NCI-H128 (cell line): ENCODE data around the gene ASCC1.
A peak's percentile ranks its signal among the peaks of the same experiment; 100 is the strongest.
"Not testable (repeated sequence)": the region's sequence is repeated elsewhere in the genome, so short reads cannot be mapped to it uniquely, and the experiment has no call there.

Experiments
- DNase-seq: peaks from one replicate; lab custom pipeline; 2025; ENCODE audit not compliant: unreplicated experiment; lab: John Stamatoyannopoulos, UW

The ASCC1 gene

DNA sequence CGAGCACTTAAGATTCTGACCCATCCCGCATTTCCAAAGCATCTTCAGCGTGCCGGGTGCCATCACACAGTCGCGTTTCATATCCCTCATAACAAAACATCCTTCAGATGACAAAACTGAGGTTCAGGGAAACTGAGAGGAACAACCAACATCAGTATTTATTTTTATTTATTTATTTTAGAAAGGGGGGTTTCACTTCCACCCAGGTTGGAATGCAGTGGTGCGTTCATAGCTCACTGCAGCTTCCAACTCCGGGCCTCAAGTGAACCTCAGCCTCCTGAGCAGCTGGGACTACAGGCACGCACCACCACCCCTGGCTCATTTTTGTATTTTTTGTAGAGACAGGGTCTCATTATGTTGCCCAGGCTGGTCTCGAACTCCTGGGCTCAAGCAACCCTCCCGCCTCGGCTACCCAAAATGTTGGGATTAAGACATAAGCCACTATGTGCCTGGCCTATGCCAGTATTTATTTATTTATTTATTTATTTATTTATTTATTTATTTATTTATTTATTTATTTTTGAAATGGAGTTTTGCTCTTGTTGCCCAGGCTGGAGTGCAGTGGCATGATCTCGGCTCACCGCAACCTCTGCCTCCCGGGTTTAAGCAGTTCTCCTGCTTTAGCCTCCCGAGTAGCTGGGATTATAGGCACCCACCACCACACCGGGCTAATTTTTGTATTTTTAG lies 33.2 kb upstream of the ASCC1 start:
- not testable (repeated sequence) for DNase-seq

DNA sequence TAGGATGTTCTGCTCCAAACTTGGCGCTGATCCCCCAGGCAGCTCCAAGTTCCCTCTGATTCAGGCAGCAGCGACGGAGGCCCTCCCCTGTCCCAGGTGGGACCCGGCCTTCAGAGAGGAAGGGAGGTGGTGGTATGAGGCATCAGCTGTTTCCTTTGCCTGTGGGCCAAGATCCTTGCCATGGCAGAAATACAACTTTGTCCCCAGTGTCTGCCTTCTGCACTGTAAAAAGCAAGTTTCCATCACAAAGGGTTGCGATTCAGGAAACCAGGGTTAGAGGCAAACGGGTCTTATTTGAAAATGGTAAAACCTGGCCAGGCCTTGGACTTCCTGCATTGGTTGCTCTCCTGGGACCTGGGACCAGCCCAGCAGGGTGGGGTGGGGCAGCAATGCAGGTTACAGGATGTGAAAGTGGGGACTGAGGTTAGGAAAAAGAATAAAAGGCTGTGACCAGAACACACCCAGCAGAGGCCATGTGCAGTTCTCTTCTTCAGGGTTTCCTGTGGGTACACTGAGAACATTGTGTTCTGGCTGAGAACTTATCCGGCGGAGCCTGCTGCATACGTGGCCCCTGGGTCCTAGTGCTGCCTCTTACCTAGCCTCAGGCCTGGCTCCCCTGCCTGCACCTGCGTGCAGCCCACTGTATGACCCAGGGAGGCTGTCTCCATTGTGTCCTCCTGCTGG lies 32.5 kb upstream of the ASCC1 start:
- no peak for DNase-seq

DNA sequence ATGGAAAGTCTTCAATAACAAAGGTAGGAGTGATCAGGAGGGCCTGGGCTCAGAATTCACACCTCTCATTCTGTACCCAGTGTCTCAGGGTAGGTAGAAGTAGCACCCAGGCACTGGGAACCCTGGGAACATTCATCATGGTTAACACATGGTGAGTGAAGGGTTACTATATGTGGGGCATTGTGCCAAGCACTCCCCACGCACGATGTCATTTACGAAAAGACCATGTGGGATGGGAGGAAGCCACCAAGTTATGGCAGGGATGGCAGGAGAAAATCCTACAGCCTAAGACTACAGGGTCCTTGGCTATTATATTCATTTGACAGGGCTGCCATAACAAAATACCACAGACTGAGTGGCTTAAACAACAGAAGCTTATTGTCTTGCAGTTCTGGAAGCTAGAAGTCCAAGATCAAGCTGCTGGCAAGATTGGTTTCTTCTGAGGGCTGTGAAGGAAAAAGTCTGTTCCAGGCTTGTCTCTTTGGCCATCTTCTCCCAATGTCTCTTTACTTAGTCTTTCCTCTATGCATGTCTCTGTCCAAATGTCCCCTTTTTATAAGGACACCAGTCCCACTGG lies 30.0 kb upstream of the ASCC1 start:
- DNase-seq, result no peak

DNA sequence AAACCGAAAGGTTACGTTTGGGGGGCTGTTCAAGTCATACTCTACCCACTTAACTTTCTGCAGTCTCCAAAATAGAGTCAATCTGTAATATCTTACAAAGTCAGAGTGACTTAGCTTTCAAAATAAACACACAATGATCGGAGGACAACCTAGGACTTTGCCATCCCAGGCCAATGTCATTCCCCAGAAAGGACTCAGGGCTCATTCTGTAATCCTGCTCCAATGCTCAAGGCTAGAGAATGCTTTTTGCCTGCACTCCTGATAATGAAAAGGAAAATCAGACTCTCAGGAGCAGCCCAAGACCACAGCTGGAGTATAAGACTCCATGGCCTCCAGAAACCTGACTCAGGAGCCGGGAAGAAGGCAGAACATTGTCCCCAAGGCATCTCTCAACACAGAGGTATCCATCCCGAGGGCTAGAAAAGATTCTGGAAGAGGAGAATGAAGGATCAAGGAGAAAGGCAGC lies 28.5 kb upstream of the ASCC1 start:
- no peak for DNase-seq

DNA sequence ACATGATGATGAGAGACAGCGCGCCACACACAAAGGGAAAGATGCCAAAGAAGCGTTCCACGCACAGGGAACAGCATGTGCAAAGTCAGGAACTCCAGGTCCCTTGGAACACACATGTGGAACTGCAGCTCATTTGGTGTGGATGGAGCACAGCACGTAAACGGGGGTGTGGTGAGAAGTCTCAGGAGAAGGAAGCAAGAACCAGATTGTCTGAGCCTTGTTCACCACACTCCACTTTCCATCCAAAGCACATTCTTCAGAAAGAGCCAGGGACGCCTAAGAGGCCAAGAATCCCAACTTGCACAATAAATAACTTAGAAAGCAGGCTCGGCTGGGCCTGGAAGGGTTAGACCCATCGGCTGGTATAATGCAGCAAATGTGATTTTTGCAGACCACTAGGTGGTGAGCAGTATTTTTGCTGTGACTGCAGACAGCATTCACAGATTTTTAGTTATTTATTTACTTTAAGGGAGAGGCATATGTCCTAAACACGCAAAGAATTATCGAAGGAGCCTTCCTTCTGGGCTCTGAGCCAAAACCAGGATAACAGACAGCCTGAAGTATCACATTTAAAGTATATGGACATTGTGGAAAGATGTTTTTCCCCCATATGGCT lies 27.9 kb upstream of the ASCC1 start:
- no peak for DNase-seq

DNA sequence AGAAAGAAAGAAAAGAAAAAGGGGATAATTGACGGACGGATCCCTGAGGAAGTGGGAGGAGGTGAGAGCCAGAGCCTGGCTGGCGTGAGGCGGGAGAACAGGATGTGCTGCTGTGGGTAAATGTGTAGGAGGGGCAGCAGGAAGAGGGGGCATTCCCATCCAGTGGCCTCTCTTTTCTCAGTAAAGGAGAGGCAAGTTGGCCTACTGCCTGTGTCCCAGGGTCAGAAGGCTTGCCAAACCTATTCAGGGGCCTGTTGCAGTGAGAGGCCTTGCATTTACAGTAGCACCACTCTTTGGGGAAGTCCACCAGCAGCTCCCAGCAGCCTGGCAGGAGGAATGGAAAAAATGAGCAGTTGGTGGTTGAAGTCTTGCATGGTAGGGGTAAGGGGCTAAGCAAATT lies 26.6 kb upstream of the ASCC1 start:
- no peak for DNase-seq

DNA sequence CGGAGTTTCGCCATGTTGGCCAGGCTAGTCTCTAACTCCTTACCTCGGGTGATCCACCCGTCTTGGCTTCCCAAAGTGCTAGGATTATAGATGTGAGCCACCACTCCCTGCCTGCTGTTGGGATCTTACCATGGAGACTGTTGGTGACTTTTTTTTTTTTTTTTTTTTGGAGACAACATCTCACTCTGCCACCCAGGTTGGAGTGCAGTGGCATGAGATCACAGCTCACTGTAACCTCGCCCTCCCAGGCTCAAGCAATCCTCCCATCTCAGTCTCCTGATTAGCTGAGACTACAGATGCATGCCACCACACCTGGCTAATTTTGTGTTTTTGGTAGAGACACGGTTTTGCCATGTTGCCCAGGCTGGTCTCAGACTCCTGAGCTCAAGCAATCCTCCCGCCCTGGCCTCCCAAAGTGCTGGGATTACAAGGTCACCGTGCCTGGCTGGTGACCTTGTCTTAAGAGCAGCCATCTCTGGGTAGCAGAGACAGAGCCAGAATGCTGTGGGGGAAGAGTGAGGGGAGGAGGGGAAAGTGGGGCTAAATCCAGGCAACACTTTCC lies 25.7 kb upstream of the ASCC1 start:
- DNase-seq, result no peak

DNA sequence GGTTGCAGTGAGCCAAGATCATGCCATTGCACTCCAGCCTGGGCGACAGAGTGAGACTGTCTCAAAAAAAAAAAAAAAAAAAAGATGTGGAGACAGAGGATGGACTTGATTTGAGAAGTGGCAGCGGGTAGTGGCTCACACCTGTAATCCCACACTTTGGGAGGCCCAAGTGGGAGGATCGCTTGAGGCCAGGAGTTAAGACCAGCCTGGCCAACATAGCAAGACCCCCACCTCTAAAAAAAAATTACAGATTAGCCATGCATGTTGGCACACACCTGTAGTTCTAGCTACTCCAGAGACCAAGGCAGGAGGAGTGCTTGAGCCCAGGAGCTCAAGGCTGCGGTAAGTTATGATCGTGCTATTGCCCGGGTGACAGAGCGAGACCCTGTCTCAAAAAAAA lies 24.3 kb upstream of the ASCC1 start:
- no peak for DNase-seq

DNA sequence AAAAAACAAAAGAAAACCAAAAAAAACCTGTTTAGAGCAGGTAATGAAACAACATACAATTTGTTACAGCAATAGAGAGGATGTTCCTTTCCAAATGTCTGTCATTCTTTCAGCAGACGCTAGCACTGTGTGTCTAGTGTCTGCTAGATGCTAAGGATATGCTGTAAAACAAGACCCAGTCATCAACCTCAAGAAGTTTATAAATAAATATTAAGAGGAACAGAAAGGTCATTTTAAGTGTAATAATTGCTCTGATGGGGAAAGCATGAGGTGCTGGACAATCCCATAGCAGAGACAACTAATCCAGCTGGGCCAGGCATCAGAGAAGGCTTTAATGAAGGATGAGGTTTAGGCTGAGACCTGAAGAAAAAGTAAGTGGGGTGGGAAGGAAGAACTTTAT lies 23.3 kb upstream of the ASCC1 start:
- DNase-seq, result no peak

DNA sequence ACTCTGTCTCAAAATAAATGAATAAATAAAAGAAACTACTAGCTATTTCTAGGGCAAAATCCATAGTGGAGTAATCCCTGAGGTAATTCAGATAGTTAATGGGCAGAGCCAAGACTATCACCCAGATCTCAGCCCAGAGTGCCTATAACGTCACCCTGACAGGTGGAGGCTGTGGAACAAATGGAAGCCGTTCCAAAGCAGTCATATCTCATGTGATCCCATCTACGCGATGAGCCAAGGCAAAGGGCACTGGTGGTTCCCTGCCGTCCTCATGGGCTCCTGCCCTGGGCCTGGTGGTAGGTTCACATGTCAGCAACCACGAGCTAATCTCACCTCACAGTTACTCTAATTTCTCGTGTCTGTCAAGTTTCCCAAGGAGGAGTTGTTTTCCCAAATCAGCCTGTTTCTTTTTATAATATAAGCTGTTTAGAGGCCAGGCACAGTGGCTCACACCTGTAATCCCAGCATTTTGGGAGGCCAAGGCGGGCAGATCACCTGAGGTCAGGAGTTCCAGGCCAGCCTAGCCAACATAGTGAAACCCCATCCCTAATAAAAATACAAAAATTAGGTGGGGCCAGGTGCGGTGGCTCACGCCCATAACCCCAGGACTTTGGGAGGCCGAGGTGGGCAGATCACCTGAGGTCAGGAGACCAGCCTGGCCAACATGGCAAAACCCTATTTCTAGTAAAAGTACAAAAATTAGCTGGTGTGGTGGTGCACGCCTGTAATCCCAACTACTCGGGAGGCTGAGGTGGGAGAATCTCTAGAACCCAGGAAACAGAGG lies 22.5 kb upstream of the ASCC1 start:
- DNase-seq, result no peak

DNA sequence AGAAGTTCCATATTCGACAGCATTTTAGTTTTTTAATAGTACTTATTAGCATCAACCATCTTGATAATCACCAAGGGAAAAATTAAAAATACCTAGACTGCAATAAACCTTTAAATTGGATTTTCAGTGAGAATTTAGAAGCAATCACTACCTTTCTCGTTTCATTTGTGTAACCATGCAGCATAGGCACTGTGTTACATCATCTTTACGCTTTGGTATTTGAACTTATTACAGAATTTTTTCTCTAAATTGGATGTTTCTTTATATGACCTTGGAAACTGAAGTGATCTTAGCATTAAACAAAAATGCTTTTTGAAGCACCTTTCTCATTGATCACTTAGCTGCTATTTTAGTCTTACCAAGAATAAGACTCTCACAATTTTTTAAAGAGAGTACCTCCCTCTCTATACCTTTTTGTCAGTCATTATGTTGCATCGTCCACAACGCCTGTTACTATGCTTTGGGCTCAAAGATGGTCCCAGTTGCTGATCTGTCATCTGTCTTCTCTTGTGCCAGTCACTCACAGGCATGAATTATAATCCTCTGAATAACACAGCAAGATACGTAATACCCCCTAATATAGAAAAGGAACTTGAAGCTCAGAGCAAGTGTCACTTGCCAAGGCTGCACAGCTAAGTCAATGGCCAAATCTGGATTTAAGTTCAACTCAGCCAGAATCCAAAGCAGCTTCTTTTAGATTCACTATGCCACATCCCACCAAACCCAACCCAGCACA lies 19.6 kb upstream of the ASCC1 start:
- no peak for DNase-seq

DNA sequence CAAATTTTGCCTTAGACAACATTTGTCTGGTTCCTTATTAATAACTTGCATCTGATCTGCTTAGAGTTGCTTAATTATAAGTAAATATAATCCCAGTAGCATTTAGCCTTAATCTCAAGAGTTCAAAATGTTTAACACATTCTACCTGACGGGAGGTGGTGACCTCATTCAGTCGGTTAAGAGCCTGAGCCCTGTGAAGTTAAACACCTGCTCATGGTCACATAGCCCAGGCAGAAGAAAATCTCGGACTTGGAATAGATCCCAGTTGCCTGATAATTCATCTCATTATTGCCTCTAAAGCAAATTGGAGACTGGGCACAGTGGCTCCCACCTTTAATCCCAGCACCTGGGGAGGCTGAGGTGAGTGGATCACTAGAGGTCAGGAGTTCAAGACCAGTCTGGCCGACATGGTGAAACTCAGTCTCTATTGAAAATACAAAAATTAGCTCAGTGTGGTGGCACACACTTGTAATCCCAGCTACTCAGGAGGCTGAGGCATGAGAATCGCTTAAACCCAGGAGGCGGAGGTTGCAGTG lies 18.6 kb upstream of the ASCC1 start:
- no peak for DNase-seq

DNA sequence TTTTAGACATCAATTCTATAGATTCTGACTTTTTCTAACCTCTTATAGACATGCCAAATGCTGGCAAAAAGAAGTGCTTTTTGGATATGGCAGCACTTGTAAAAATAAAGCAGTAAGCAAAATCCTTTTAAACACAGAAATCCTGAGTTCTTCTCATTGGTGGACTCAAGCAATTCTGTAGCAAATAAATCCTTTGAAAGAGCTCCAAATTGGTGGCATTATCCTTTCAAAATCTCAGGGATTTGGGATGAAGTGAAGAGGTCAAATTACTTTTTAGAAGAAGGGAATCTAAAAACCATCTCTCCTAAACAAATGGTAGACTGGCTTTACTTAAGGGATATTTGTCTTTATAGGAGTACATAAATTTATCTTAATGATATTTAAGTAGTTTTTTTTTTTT lies 17.5 kb upstream of the ASCC1 start:
- DNase-seq, result no peak

DNA sequence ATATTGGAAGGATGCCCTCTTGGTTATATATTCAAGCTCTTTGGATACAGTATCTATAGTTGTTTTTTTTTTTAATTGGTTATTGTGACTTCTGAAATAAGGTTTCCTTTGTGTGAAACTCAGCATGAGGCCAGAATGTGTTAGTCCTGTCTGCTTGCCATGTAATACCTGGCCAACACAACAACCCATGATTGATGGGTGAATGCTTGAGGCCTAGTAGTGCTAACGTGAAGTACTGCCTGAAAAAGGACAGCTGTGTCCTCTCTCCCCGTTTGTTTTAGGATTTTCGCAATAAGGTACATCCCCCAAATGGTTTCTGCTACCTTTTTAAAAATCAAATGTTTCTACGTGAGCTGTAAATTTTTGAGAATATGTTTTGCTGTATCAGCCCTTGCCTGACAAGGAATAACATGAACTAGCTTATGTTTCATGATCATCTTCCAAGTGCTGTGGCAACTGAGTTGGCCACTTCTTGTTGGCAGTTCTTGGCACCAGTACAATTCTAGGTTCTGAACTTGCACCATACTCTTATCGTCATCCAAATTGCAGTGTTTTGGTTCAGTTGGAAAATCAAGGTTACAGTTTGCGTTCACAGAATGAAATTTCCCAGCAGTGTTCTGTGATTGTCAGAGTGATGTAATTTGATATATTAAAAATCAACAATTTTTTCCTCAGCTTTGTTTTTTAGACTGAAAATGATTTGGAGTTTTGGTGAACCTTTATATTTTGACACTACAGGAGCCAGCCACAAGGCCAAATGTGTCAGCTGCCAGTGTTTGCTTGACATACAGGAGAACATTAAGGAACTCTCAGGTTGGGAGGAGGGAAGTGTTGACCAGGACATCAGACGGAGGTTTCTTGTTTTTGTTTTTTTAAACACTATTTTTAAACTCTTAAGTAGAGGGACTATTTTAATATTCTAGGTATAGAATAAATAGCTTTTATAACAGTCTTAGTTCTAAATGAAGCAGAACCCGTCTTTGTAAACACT lies 13.5 kb upstream of the ASCC1 start:
- DNase-seq, result peak; percentile 41

DNA sequence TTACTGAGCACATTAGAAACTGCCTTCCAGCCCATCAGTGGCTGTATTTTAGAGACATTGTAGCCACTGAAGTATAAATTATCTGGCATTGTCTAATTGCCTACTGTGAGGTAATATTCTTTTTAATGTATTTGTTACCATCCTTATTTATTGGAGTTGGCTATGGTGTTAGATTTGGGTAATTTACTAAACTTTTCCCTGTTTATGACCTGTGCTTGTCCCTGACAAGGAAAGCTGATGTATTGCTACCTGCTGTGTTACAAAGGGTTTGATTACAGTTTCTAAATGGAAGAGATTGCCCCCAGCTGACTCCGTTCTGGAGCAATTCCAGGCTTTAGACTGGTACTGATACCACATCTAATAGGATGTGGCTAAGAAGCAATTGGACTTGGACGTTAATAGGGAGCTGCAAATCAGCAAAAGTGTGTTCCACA lies 12.3 kb upstream of the ASCC1 start:
- peak; percentile 53 for DNase-seq

DNA sequence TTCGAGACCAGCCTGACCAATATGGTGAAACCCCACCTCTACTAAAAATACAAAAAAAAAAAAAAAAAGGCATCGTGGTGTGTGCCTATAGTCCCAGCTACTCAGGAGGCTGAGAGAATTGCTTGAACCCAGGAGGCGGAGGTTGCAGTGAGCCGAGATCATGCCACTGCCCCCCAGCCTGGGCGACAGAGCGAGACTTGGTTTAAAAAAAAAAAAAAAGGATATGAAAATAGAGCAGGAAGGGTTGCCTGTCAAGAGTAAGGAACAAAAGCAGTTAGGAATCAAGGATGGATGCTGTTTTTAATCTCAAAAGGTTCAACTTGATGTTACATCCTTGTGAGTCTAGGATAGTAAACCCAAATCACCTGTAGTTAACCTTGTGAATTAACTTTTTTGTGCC lies 11.8 kb upstream of the ASCC1 start:
- no peak for DNase-seq

DNA sequence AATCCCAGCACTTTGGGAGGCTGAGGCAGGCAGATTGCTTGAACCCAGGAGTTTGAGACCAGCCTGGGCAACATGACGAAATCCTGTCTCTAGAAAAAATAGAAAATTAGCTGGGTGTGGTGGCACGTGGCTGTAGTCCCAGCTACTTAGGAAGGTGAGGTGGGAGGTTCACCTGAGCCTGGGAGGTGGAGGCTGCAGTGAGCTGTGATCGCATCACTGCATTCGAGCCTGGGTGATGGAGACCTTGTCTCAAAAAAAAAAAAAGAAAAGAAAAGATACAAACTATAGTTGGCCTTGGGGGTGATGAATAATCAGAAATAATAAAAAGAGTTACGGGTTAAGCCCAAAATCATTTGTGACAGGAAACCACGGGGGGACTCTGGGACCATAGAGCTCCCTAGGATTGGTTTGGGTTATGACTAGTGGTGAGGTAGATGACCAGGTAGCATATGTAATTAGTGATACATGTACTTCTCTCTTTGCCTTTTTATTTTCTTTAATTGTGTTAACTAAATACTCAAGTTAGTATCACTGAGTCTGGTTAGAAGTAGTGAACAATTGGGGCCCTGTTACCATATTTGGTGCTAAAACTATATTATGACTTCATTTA lies 10.4 kb upstream of the ASCC1 start:
- no peak for DNase-seq

DNA sequence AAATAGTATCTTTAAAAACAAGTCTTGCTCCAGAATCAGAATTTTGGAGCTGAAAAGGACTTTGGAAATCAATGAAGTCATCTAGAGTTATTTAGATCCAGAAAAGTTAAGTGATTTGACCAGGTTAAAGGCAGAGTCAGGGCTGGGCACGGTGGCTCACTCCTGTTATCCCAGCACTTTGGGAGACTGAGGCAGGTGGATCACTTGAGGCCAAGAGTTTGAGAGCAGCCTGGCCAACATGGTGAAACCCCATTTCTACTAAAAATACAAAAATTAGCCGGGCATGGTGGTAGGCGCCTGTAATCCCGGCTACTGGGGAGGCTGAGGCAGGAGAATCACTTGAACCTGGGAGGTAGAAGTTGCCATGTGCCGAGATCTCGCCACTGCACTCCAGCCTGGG lies 8.1 kb upstream of the ASCC1 start:
- not testable (repeated sequence) for DNase-seq
